HG02885 (cell line): ENCODE measurements around the gene GFRA1.

ENCODE experiments used
- ATAC-seq: cut with Tn5 transposase; IDR thresholded peaks from one replicate; pipeline ENCODE4 v1.9.1; 2021; ENCODE audit warnings: mild to moderate bottlenecking; ENCODE audit not compliant: unreplicated experiment, poor library complexity

GFRA1 gene

DNA sequence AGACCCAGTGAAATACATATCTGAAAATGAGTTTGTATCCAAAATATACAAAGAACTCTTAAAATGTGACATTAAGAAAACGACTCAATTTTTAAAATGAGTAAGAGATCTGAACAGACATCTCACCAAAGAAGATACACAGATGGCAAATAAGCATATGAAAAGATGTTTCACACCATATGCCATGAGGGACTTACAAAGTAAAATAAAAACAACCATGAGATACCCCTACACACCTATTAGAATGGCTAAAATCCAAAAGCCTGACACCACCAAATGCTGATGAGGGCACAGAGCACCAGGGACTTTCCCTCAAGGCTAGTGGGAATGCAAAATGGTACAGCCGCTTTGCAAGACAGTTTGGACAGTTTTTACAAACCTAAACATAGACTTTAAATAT lies 27.9 kb downstream of the GFRA1 start:
- no peak for ATAC-seq

DNA sequence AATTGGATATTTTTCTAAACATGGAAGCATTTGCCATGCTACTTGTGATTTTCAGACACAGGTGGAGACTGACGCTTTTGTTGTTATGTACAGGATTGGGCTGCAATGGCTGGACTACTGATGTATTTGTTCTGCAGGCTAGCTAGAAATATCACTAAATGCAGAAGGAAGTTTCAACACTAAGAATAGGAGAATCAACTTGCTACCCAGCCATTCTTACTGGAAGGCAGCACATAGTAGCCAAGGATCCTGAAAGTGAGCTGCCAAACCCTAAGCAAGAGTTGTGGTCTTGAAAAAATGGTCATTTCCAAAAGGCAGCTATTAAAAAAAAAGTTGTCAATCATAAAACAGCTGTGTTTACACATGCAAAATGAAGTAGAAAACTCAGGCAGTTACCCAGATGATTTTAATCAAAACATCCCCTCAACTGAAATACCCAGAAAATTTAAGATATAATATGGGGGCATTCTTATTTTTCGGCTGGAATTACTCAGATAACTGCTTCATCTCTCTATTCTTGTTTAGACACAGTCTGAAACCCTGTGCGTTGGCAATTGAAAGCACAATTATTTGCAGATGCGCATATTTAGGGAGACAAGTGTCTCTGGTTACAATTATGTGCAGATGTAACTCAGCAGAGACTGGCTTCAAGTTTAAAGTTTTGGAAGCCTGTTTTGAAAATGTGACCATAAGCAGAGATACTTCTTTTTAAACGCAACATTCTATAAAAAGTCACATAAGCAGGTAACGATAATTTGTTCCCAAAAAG lies 31.2 kb downstream of the GFRA1 start:
- no peak for ATAC-seq

DNA sequence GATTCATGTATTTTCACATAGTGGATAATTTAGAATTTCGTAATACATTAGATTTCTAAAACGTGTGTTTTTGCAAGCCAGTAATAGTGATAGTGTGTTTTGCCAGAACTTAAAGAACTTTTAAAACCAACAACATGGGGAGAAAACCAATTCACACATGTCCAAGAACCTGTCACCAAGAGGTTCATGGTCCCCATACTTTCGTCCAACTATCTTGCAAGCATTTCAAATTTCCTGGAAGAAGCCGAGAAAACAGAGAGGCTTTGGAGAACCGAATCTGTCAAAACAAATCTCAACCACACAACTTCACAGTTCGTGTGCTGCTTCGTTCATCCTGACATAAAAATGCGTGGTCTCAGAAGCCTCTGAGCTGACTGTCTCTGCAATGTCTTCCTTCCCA lies 31.9 kb downstream of the GFRA1 start:
- no peak for ATAC-seq

DNA sequence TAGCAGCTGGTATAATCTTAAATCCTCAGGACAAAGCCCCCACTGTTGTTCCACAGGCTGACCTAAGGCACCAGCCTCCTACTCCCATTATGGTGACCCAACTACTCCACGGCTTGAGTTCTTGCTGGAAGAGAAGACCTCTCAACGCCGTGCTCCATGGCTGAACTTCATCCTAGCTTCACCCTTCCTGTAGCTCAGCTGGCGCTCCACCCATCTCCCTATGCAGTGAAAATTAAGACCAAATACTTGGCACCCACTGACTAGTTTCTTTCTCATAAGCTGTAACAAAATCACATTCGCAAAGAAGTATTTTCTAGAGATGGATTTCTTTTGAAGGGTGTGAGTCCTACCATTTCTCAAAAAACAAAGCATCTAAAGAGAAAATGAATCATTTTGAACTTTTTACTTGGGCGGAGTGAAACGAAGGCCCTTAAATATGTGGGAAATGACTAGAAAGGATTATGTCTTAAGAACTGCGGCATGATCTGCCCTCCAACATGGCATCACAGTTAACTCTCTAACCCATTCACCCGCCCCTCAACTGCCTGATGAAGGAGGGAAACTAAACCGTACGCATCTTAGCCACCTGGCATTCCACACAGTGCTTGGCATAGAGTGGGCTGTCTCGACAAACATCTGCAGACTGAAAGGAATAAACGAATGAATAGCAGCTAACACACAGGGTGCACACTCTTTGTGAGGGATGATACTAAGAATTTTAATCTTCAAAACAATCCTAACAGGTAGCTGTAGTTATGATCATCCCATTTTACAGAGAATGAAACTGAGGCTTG lies 32.7 kb downstream of the GFRA1 start:
- no peak for ATAC-seq

DNA sequence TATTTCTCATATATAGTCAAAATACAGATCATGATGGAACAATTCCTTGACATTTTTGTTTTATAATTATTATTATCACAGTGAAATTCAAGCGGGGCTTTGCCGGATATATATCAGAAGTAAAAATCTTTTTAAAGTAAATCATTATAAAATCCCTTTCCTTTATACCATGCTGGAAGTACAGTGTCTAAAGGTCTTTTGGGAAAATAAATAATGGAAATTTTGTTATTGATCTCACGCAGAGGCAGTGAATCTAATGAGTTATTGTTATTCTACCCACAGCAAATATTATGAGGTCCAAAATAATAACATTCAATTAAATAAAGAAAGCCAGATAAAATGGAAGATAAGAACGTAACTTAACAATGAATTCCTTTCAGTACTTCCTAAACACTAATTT lies 33.8 kb downstream of the GFRA1 start:
- ATAC-seq = no peak

DNA sequence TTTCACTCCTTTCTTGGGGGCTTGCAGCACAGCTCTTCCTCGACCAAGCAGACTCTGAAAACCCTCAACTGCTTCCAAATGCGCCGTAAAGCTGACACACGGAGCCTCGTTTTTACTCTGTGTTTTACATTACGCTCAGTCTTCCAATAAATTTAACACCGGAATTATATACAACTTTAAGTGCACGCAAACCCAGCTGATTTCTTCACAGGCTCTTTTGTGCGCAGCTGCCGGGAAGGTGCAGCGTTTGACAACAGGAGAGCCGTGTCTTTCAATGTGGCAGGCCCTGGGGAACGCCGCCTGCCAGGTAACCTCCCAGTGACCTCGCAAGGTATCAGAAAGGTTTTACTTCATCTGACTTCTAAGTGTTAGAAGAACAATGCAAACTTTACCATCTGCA lies 35.0 kb downstream of the GFRA1 start:
- ATAC-seq = no peak

DNA sequence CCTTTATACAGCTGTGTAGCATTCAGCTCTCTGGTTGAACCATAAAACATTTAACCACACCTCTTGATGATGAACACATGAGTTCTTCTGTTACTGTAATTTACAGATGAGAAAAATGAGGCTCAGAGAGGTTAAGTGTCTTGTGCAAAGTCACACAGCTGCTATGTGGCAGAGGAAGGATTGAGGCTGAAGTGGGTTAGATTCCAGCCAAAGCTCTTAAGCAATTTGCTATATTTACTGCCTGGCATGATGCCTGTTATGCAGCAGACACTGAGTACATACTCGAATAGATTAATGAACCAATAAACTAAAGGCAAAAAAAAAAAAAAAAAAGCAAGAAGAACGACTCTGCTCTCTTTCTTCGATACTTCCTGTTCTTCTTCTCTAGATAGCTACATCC lies 35.7 kb downstream of the GFRA1 start:
- ATAC-seq = no peak

DNA sequence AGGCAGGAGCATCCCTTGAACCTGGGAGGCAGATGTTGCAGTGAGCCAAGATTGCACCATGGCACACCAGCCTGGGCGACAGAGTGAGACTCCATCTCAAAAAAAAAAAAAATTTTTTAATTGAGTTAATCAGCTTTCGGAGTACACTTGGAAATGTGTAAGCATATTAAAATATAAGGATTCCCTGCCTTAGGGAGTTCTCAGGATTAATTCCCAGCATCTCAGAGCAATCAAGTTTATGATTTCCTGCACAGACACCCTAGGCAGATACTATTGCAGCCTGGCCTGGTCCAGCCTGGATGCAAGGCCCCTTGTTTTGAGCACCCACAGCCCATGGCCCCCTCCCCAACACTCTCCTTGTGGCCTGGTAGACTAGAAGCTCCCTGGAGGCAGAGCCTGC lies 39.8 kb downstream of the GFRA1 start:
- ATAC-seq = no peak

DNA sequence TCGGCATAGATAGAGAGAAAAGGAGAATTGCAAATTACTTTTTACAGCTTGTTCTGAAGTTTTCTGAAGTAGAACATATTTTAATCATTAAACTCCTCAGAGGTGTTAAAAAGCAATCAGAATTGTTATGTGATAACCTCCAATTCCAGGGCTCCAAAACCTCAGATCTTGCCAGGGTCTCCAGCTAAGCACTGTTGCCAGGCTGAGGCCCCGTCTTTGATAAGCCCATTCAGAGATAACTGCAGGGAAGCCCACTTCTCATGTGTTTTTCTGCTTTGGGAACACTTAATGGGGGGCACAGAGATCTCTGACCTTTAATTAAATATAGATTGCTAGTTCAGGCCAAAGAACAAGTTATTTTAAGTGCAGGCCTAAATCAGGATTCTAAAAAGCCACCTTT lies 40.4 kb downstream of the GFRA1 start:
- ATAC-seq = no peak

DNA sequence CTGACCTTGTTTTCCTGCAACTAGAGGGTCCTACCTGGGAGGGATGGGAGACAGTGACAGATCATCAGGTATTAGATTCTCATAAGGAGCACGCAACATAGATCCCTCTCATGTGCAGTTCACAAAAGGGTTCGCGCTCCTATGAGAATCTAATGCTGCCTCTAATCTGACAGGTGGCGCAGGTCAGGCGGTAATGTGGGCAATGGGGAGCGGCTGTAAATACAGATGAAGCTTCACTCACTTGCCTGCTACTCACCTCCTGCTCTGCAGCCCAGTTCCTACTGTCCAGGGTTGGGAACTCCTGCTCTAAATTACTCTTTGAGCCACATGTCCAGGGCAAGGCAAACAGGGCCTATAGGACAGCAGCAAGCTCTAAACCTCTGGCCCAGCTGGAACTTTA lies 46.2 kb downstream of the GFRA1 start:
- no peak for ATAC-seq

DNA sequence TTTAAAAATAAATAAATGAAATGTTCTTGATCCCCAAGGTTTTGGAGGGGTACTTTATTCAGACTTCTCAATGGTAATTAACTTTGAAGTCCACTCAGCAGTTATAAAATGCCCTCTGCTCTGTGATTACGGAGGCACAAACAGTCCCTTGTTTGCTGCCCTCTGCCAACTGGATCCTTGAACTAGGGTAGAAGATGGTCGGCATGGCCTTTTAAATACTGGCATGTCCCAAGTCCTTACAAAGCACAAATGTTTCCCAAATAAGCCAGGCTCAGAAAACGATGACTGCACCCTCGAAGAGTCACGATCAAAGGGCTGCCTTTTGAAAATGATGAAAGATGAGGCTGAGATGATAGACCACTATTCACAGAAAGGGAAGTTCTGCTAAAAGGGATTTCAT lies 47.0 kb downstream of the GFRA1 start:
- no peak for ATAC-seq

DNA sequence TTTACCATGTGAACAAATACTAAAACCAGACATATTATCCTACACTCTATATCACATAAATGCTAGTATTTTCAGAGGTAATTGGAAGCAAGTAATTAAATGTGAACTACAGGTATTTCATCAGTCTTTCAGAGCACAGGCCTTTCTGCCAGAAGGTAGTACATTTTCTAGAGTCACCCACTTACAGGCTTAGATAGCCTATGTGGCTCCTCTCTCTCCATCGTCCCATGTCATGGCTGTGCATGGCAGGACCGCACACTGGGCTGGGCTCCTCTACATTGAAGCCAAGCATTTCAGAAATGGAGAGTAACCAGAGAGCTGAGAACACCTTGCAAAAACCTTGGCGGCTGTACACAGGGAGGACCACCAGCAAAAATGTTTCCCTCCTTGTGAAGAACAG lies 49.7 kb downstream of the GFRA1 start:
- no peak for ATAC-seq

DNA sequence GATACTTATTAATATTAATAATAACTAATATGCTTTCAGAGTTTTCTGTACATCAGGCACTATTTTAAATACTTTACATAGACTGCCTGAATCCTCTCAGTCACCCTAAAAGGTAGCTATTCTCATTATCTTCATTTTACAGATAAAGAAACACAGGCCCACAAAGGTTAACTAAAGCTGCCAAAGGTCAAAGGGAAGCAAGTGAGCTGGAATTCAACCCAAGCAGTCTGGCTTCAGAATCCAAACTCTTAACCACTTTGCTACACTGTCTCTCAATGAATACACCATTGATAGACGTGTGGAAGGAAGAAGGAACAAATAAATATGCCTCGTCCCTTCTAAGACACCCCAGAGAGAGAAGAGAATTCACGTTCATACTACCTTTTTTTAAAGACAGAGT lies 52.0 kb downstream of the GFRA1 start:
- ATAC-seq = no peak

DNA sequence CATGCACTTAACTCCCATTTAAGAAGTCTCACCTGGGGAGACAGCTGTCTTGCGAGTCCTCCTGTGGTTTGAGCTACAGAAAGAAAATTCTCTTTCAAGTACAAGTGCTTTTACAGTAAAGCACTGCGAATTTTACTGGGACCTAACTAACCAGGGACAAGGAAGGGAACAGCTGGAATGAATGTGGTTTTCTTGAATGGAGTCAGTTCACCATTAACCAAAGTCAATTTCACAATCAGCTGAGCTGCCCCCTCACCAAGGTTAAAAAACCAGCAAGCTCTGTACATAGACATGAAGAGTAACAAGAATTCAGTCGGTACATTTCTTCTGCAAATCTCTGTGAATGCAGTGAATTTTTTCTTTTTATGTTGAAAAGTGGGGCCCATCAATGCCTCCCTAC lies 56.3 kb downstream of the GFRA1 start:
- ATAC-seq = no peak

DNA sequence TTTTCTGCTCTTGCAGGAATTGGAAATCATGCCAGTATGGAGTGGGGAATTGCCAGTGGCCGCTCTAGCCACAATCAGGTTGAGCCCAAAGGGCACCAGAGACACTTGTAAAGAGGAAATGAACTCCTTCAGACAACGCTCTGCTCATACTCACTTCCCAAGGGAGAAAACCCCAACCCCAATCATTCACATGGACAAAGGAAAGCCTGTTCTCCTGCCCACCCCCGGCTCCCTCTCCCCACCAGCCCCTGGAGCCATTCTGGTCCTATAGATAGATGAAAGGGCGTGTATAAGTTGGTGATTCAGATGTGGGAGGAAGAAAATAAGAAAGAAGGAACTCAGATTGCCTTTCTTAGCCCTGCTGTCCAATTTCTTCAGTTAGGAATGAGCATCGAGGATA lies 57.4 kb downstream of the GFRA1 start:
- no peak for ATAC-seq

DNA sequence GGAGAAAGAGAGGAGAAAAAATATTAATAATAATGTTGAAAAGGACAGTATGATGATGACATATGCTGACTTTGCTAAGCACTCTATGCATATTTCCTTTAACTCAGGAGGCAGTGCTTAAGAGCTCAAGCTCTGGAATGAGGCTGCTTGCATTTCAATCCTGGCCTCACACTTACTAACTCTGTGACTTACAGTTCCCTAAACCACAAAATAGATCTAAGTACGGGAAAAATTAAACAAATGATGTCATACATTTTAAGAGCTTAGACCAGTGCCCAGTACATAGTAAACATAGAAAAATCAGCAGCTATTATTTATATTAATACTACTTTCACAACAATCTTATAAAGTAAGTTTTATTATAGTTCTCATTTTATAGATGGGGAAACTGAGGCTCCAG lies 61.3 kb downstream of the GFRA1 start:
- no peak for ATAC-seq

DNA sequence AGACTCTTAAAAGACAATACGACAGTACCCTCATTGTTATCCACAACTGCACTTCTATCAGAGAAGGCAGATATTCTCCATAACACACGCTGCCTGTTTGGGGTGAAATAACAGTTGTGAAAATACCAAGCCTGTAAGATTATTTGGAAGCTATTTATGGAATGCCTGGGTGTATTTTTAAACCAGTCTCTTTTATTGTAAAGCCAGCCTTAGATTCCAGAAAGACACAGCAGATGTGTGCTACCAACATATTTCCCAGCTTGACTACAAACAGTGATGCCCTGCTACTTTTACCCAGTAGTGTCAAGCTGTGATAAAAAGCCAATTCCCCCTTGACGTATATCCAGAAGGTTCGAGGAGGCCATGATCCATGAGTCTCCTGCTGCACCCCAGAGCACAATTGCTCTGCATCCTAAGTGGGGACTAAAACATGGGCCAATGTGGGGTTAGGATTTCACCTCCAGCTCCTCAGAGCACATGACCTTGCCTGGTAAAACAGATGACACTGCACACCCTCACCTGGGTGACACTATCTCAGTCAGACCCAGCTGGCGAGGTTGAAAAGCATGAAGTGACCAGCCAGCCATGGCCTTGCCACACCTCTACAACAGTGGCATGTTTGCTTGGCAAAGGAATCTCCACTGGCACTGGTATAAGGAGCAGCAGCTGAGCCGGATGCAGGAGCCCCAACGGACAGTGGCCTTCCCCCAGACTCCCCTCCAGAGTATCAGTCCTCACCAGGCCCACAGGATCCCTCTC lies 62.2 kb downstream of the GFRA1 start:
- ATAC-seq = no peak

DNA sequence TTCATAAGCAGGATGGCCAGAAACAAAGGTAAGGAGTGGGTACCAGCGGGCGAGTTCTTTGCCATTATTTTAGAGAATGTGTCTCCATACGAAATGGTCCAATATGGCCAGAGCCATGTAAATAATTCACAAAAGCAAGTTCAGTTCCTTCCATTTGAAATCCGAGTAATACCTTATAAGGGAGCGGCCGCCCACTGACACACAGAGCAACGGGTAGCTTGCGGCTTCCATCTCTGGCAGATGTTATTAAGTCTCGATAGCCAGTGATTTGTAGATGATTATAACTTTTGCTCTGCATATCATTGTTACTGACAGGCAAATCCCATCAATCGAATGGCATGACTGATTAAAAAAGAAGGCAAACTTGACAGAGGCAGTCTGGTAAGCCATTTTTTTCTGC lies 63.2 kb downstream of the GFRA1 start:
- ATAC-seq = no peak

DNA sequence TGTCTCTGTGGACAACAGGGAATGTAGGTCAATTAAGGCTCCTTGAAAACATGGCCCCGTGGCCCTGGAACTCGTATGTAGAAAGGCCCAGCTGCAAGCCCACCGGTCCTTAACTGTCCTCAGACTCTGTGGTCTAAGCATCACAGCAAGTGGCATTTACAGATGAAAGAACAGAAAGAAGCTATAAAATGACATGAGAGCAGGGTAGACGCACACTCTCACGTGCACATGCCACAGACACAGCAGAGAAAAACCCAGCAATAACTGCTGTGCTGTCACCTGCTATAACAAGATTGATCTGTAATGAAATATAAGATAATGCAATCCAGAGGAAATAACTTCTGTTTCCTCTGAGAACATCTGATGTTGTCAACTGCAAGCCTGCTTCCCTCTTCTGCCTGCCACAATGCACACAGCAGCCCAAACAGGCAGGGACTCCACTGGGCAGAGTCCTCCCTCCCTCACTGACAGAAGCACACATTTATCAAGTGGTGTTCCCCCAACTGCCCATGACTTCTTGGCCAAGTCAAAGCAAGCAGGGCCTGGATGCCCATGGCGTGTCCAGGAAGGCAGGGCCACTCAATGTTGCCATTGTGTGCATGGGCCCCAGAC lies 63.9 kb downstream of the GFRA1 start:
- no peak for ATAC-seq

DNA sequence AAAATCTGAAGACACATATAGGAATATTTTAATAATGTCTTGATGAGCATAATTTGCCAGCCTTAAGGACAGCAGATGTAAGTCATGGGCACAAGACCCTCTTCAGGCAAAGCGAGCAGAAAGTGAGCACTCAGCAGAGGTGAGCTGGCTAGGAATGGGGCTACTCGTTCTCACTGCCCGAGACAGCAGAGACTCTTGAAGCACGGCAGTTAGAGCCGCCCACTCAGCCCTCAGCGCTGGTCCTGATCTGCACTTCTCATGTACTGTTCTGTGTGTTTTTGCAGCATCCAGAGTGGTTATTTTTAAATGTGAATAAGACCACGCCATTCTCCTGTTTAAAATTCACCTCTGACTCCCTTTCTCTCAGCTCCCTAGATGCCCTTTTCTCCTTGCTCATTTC lies 65.3 kb downstream of the GFRA1 start:
- ATAC-seq = no peak

DNA sequence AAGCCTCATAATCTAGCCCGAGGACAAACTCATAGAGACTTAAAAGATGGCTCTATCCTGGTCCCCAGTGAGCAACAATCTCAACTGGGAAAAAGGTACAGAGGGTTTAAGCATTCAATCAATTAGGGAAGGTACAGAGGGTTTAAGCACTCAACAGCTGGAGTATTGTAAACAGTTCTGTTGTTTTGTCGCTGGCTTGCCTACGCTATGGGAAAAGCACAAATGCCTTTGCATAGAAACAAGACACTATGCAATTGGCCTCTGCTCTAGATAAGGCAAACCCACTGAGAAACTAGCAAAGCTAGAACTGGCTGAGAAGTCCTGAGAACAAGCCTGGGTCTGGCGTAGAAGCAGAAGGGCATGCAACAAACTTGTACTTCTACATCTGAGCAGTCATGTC lies 69.3 kb downstream of the GFRA1 start:
- ATAC-seq = no peak
